ENCODE data around the gene CNST.

DNA sequence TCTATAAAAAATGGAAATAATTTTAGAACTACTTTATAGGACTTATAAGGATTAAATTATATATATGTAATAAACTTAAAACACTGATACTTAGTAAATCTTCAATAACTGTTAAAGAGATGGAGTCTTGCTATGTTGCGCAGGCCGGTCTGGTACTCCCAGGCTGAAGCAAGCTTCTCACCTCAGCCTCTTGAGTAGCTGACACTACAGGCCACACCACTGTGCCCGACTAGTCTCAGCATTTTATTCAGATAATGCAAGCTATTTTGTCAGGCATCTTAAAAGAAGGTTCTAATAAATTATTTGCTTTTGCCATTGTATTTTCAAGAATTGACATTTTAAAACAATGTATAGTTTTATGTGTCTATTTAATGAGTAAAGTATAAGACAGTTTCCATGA, 20.8 kb downstream of the CNST start:
- TF ChIP-seq POLR2A (IDR thresholded peaks at IDR 0.05; ENCODE audit: low read depth, low read length), result no peak
- no peak for TF ChIP-seq TAF1 (IDR thresholded peaks at IDR 0.05; ENCODE audit: low read depth, low read length)
- TF ChIP-seq POLR2AphosphoS5 (IDR thresholded peaks at IDR 0.05; ENCODE audit: low read depth, low read length), result no peak
- no peak for TF ChIP-seq SPI1 (IDR thresholded peaks at IDR 0.05; ENCODE audit: low read depth, low read length)
- no peak for TF ChIP-seq PAX5 (IDR thresholded peaks at IDR 0.05; ENCODE audit: insufficient read depth, low read length, severe bottlenecking)
- no peak for TF ChIP-seq POU2F2 (IDR thresholded peaks at IDR 0.05; ENCODE audit: low read depth, low read length)
